Measurements from ENCODE around the gene ZNF467.

ZNF467 gene

GRCh38 chr7:149790754-149791360 is 17.5 kb upstream of the ZNF467 start:
- H3K4me3 ChIP-seq (ENCODE audit: low read depth, low read length), result no peak overlapping the region
- TF ChIP-seq CTCF (IDR thresholded peaks at IDR 0.05; ENCODE audit: low read depth, low read length), result no peak

- 0 out of 2 replicates have a peak, but pooled peaks have one; percentile 3 for TF ChIP-seq CTCF (IDR thresholded peaks at IDR 0.05; ENCODE audit: low read depth, low read length)
- no peak overlapping the region for H3K4me3 ChIP-seq (ENCODE audit: low read depth, low read length)
Measured at GRCh38 chr7:149790146-149790548, 16.8 kb upstream of the ZNF467 start.

GRCh38 chr7:149789101-149789500 is 15.7 kb upstream of the ZNF467 start:
- no peak for TF ChIP-seq CTCF (IDR thresholded peaks at IDR 0.05; ENCODE audit: low read depth, low read length)
- H3K4me3 ChIP-seq (ENCODE audit: low read depth, low read length), result no peak overlapping the region

GRCh38 chr7:149788300-149788851 is 15.0 kb upstream of the ZNF467 start:
- TF ChIP-seq CTCF (IDR thresholded peaks at IDR 0.05; ENCODE audit: low read depth, low read length), result no peak
- no peak overlapping the region for H3K4me3 ChIP-seq (ENCODE audit: low read depth, low read length)

GRCh38 chr7:149787428-149788299 is 14.3 kb upstream of the ZNF467 start:
- TF ChIP-seq CTCF (IDR thresholded peaks at IDR 0.05; ENCODE audit: low read depth, low read length), result no peak
- H3K4me3 ChIP-seq (ENCODE audit: low read depth, low read length), result no peak overlapping the region

- TF ChIP-seq CTCF (IDR thresholded peaks at IDR 0.05; ENCODE audit: low read depth, low read length), result no peak
Measured at GRCh38 chr7:149785983-149786382, 12.6 kb upstream of the ZNF467 start.

GRCh38 chr7:149785402-149785801 is 12.0 kb upstream of the ZNF467 start:
- H3K4me3 ChIP-seq (ENCODE audit: low read depth, low read length), result no peak overlapping the region
- no peak for TF ChIP-seq CTCF (IDR thresholded peaks at IDR 0.05; ENCODE audit: low read depth, low read length)

More at GRCh38 chr7:149785983-149786382, 12.6 kb upstream of the ZNF467 start:
- no peak overlapping the region for H3K4me3 ChIP-seq (ENCODE audit: low read depth, low read length)
